ENCODE results near the gene CREBBP. TPM values are rescaled to one million over a fixed set of nuclear protein-coding genes. Genes with fewer than 3 reads are reported as not detected.

Gene CREBBP
- total RNA-seq, 1 experiment from 2014 or later = 79.1 TPM

DNA sequence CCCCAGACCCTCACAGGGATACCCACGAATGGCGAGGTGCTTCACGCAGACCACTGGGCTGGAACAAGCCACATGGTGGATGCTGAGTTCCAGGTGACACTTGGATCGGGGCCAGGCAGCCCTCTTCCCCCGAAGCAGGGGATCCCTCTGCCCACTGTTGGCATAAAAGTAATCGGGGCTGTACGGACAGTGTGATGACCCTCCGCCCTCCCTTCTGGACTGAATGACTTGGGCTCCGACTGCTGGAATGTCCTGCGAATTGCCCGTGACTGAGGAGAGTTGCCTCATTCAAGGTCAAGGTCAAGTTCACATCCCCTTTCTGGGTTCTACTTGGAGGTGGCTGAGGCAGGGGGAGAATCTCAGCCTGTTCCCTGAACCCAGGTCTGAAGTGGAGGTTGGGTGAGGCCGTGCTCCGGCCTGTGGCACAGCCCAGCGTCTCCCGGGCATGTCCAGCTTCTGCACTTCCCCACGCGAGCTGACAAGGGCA is 28.5 kb upstream of the CREBBP start:
- Mint-ChIP-seq H3K9me3 (no peaks in the 10 kb centered on the region), H3K27ac (no peak overlapping the region), H3K4me3 (peak overlapping the region in 1 of 2 experiments; percentile 30; a peak in 1 of 5 replicates), H3K27me3 (ENCODE audit: low read depth) (no peaks in the 10 kb centered on the region), H3K36me3 (ENCODE audit: insufficient read depth in 1 of 3, low read depth in 3 of 3) (no peaks in the 10 kb centered on the region), H3K4me1 (peaks cover 7 to 24% of the 10 kb centered on the region in 2 experiments)
- no peak overlapping the region for H3K4me2 ChIP-seq (ENCODE audit: insufficient read depth, insufficient read length, low read length)
- H4K20me1 ChIP-seq (ENCODE audit: control insufficient read depth, insufficient read depth, insufficient read length) = no peaks in the 10 kb centered on the region
- no peak overlapping the region for H4K5ac ChIP-seq (ENCODE audit: insufficient read length, low read depth, low read length)
- no peaks in the 10 kb centered on the region for H3K9me3 ChIP-seq (ENCODE audit: control insufficient read depth, low read depth, low read length)
- H2BK5ac ChIP-seq (ENCODE audit: insufficient read length, low read length) = no peak overlapping the region
- H3K23me2 ChIP-seq (ENCODE audit: insufficient read length, low read depth, low read length, poor library complexity, severe bottlenecking) = no peaks in the 10 kb centered on the region
- no peak overlapping the region for H3K9ac ChIP-seq (ENCODE audit: extremely low read depth, insufficient read length, low read length)
- H4K8ac ChIP-seq (replicated peaks; ENCODE audit: insufficient read length, low read depth, low read length) = no peak overlapping the region
- no peak overlapping the region for H2BK15ac ChIP-seq (ENCODE audit: low read depth, low read length)
- no peak overlapping the region for H3K14ac ChIP-seq (ENCODE audit: insufficient read depth, low read length)
- H2BK12ac ChIP-seq (ENCODE audit: insufficient read length, low read depth, low read length) = no peak overlapping the region
- no peak overlapping the region for H3K27ac ChIP-seq (ENCODE audit: insufficient read length, low read depth, low read length)
- no peak overlapping the region for H3K23ac ChIP-seq (ENCODE audit: insufficient read length, low read depth, low read length)
- no peak overlapping the region for H3K4ac ChIP-seq (ENCODE audit: low read depth, low read length)
- DNase-seq = no peak
- H3K79me1 ChIP-seq (ENCODE audit: insufficient read depth, low read depth, low read length, poor library complexity, severe bottlenecking) = no peaks in the 10 kb centered on the region
- H3K4me1 ChIP-seq (ENCODE audit: insufficient read depth, low read length) = no peaks in the 10 kb centered on the region
- H2AK5ac ChIP-seq (ENCODE audit: insufficient read length, low read length) = no peak overlapping the region
- no CpG with 5 or more reads among the region's 17 CpGs for WGBS (ENCODE audit: extremely low coverage, insufficient read length, low lambda C conversion rate)
- H3K27me3 ChIP-seq (ENCODE audit: insufficient read depth, low read length) = no peaks in the 10 kb centered on the region
- H2AFZ ChIP-seq (ENCODE audit: low read length) = no peak overlapping the region
- no peak overlapping the region for H3K18ac ChIP-seq (ENCODE audit: insufficient read length, low read depth, low read length)
- no peak overlapping the region for H4K91ac ChIP-seq (ENCODE audit: insufficient read length, low read depth, low read length)
- no peaks in the 10 kb centered on the region for H3K79me2 ChIP-seq (ENCODE audit: insufficient read depth, low read length)
- no peak overlapping the region for H3T11ph ChIP-seq (ENCODE audit: low read length)
- no peak overlapping the region for H2BK120ac ChIP-seq (ENCODE audit: low read depth, low read length, poor library complexity, severe bottlenecking)
- H3K56ac ChIP-seq (ENCODE audit: insufficient read length, low read depth, low read length) = no peak overlapping the region
- no peak overlapping the region for H2BK20ac ChIP-seq (ENCODE audit: low read depth, low read length, poor library complexity, severe bottlenecking)
- TF ChIP-seq, protein P1, sequence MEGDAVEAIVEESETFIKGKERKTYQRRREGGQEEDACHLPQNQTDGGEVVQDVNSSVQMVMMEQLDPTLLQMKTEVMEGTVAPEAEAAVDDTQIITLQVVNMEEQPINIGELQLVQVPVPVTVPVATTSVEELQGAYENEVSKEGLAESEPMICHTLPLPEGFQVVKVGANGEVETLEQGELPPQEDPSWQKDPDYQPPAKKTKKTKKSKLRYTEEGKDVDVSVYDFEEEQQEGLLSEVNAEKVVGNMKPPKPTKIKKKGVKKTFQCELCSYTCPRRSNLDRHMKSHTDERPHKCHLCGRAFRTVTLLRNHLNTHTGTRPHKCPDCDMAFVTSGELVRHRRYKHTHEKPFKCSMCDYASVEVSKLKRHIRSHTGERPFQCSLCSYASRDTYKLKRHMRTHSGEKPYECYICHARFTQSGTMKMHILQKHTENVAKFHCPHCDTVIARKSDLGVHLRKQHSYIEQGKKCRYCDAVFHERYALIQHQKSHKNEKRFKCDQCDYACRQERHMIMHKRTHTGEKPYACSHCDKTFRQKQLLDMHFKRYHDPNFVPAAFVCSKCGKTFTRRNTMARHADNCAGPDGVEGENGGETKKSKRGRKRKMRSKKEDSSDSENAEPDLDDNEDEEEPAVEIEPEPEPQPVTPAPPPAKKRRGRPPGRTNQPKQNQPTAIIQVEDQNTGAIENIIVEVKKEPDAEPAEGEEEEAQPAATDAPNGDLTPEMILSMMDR (conservative IDR thresholded peaks at IDR 0.05) = no peak

Data from H9 (cell line).